Measurements from ENCODE around the gene PGGHG.

PGGHG gene

DNA sequence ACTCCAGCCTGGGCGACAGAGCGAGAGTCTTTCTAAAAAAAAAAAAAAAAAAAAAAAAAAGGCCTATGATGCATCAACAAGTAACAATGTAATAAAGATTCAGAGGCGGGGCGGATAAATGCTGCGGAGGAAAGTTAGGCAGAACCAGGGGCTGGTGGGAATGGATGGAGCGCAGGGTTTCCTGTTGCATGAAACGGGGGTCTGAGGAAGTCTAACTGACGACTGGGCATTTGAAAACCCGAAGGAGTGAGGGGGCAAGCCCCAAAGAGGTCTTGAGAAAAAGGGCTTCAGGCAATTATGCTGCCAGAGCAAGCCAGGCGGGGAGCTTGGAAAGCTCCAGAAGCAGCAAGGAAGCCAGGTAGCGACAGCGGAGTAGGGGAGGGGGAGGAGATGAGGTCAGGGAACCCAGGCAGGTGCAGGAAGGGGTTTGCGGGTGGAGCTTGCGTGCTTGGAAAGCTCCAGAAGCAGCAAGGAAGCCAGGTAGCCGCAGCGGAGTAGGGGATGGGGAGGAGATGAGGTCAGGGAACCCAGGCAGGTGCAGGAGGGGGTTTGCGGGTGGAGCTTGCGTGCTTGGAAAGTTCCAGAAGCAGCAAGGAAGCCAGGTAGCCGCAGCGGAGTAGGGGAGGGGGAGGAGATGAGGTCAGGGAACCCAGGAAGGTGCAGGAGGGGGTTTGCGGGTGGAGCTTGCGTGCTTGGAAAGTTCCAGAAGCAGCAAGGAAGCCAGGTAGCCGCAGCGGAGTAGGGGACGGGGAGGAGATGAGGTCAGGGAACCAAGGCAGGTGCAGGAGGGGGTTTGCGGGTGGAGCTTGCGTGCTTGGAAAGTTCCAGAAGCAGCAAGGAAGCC lies 1.7 kb upstream of the PGGHG start:
- DNase-seq, result peak; percentile 45 to 50

DNA sequence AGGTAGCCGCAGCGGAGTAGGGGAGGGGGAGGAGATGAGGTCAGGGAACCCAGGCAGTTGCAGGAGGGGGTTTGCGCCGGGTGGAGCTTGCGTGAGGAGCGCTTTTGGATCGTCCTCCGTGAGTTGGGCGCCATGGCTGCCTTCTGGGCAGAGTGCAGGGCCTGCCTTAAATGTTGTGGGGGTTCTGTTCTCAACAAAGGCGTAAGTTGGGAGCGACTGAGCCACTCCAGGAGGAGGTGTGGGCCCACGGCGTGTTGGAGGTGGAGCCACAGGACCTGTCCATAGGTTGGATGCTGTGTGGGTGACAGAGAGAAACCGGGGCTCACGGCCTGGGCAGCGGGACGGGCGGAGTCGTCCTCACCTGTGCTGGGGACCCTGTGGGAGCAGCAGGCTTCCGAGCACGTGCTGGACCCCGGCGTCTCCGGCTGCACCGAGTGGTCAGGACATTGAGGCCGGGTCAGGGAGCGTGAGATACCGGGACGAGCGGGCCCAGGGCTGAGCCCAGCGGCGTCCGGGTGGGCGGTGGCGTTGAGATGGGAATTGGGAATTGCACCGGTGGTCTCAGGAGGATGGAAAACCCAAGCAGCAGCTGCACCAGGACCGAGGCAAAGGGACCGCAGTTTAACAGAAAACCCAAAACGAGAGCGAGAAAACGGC lies 977 bp upstream of the PGGHG start:
- peak; percentile 51 to 55 for DNase-seq

DNA sequence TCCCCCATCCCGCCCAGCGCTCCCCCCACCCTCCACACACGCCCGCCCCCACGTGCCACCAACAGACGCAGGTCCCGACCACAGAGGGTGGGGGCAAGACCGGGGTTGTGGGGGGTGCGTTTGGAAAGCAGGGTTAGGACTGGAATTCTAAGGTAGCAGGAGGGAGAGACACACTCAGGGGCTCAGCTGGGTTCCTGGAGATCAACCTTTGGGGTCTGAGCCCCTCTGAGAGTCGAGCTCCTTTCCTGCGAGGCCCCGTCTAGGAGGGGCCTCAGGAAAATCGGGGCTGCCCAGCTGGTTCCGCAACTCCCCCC lies 429 bp downstream of the PGGHG start:
- no peak for DNase-seq

DNA sequence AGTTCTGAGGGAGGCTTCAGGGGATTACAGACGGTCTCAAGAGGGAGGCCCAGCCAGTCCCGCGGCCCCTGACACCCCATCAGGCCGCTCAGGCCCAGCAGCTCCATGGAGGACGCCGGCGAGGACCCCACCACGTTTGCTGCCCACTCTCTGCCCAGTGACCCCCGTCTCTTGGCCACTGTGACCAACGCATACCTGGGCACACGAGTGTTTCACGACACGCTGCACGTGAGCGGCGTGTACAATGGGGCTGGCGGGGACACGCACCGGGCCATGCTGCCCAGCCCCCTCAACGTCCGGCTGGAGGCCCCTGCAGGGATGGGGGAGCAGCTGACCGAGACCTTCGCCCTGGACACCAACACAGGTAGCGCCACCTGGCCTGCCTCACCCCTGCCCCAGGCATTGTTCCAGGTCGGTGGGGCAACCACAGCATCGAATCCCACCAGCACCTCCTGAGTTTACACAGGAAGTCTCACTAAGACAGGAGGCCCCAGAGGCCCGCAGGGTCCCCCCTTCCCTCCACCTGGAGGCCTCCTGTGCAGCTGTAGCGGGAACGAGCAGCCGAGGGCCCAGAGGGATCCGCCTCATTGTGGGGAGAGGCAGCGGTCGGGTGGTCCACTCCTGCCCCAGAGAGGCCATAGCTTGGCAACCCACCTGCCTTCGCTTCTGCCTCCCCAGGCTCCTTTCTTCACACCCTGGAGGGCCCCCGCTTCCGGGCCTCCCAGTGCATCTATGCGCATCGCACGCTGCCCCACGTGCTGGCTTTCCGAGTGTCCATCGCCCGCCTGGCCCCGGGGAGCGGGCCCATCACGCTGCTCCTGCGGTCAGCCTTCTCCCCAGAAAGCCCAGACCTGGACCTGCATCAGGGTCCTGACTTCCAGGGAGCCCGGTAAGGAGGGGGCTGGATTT lies 1.0 kb downstream of the PGGHG start:
- no peak for DNase-seq

DNA sequence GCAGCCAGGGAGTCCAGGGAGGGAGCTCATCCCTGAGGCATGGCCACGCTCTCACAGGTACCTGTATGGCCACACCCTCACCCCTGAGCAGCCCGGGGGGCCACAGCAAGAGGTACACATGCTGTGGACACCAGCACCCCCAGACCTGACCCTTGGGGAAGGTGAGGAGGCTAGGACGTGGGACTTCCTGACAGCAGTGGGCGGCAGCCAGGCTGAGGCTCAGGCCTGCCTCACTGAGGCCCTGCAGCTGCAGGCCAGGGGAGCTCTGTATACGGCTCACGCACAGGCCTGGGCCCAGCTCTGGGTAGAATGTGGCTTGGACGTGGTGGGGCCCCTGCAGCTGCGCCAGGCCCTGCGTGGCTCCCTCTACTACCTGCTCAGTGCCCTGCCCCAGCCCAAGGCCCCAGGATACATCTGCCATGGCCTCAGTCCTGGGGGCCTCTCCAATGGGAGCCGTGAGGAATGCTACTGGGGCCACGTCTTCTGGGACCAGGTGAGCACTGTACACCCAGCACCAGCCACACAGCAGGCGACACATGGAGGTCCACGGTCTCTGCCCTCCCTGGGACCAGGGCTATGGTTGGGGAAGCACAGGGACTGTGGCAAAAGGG lies 1.8 kb downstream of the PGGHG start:
- DNase-seq, result peak in 1 of 2 donors; percentile 2

DNA sequence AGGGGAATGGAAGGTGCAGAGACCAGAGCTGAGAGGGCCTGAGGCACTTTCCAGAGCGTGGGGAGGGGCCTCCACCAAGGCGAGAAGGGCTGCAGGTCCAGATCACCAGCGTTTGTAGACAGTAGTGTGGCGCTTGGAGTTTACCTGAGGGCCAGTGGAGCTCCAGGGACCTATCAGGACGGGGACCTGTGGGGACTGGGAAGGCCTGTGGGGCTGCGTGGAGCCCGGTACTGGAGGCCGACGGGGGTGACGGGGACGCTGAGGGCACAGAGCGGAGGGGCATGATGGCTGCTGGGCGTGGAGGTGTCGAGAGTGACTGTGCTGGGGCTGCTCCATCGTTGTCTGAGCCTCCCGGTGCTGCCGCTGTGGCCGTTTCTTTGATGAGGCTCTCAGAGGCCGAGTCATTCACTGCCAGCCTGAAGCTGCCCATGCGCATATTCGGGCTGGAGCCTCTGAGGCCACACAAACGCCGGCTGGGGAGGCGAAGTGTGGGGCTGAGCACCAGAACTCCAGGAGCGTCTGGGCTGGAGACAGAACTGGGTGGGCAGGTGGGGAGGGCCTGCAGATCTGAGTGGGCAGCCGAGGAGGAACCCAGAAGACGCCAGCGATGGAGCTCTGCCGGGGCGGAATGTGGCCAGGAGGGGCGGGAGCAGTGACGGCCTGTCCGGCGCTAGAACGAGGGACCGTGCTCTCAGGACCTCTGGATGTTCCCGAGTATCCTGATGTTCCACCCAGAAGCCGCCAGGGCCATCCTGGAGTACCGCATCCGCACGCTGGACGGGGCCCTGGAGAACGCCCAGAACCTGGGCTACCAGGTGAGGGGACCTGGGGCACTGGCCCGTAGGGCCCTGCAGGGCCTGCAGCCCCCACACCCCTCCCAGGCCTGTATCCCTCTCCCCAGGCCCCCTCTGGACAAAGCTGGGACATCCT lies 2.6 kb downstream of the PGGHG start:
- DNase-seq, result no peak

DNA sequence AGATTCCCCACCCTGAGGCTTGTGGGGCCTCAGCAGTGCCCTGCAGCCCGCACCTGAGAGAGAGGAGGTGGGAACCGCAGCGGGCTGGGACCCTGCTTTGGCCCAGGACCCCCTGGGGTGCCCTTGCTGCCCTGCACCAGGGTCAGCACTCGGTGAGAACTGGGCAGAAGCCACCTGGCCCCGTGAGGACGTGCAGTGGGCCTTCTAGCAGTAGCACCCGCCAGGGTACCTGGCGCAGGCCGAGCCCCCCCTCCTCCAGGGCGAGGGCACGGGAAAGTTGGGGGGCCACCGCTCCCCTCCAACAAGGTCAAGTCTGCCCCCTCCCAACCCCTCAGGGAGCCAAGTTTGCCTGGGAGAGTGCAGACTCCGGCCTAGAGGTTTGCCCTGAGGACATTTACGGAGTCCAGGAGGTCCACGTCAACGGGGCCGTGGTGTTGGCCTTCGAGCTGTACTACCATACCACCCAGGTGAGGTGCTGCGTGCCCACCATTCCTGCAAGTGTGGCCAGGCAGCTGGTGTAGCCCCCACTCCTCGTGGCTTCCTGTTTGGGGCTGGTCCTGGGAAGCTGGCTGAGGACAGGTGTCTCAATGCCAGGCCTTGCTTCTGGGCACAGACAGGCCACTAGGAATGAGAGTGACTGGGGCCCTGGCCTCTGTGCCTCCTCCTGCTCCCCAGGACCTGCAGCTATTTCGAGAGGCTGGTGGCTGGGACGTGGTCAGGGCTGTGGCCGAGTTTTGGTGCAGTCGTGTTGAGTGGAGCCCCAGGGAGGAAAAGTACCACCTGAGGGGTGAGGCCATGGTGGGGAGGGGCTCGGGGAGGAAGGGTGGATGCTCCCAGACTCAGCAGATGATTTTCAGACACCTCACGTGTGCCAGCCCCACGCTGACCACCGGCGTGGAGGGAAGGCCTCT lies 3.5 kb downstream of the PGGHG start:
- no peak for DNase-seq

DNA sequence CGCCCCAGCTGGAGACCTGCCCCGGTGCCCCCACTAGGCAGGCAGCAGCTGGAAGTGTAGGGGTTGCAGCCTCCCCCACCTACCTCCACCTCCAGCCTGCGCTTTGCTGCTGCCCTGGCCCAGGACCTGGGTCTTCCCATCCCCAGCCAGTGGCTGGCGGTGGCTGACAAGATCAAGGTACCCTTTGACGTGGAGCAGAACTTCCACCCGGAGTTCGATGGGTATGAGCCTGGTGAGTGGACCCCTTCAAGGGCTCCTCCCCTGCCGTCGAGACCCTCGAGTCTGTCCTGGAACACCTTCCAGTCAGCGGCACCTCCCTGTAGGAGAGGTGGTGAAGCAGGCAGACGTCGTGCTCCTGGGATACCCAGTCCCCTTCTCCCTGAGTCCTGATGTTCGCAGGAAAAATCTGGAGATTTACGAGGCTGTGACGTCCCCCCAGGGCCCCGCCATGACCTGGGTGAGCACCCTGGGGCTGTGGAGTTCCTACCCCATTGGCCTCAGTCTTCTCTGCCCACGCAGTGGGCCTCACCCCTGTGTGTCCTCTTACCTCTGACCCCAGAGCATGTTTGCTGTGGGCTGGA lies 4.4 kb downstream of the PGGHG start:
- no peak for DNase-seq

DNA sequence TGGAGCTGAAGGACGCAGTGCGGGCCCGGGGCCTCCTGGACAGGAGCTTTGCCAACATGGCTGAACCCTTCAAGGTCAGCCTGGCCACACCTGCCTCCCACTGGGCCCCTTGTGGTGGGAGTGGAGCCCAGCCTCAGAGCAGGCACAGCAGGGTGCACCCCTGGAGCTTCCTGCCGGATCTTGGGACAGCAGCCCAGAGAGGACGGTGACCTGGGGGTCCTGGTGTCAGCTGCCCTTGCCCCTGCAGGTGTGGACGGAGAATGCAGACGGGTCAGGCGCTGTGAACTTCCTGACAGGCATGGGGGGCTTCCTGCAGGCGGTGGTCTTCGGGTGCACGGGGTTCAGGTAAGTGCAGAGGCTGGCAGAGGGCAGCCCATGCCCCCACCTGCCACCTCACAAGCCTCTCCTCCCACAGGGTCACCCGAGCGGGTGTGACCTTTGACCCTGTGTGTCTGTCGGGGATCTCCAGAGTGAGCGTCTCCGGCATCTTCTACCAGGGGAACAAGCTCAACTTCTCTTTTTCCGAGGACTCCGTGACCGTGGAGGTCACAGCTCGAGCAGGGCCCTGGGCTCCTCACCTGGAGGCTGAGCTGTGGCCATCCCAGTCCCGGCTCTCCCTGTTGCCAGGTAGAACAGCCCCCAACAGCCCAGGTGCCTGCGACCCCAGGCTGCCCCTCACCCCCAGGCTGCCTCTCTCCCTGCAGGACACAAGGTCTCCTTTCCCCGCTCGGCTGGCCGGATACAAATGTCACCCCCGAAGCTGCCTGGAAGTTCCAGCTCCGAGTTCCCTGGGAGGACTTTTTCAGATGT lies 5.1 kb downstream of the PGGHG start:
- DNase-seq, result no peak

DNA sequence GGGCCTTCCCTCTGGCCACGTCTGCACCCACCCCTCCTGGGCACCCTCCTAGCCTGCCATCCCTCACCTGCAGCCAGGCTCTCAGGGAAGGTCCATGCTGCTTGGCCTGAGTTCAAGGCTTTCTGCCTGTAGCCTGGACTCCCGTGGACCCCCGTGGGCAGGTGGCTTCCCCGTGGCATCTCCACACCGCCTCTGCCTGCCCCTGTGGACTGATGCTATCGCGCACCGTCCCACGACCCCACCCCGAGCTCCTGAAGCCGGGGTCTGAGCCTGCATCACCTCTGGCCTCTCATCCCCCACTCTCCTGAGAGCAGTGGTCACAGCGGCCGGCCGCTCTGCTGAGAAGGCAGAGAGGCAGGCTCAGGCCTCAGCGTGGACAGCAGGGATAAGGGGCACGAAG lies 5.9 kb downstream of the PGGHG start:
- DNase-seq, result no peak

DNA sequence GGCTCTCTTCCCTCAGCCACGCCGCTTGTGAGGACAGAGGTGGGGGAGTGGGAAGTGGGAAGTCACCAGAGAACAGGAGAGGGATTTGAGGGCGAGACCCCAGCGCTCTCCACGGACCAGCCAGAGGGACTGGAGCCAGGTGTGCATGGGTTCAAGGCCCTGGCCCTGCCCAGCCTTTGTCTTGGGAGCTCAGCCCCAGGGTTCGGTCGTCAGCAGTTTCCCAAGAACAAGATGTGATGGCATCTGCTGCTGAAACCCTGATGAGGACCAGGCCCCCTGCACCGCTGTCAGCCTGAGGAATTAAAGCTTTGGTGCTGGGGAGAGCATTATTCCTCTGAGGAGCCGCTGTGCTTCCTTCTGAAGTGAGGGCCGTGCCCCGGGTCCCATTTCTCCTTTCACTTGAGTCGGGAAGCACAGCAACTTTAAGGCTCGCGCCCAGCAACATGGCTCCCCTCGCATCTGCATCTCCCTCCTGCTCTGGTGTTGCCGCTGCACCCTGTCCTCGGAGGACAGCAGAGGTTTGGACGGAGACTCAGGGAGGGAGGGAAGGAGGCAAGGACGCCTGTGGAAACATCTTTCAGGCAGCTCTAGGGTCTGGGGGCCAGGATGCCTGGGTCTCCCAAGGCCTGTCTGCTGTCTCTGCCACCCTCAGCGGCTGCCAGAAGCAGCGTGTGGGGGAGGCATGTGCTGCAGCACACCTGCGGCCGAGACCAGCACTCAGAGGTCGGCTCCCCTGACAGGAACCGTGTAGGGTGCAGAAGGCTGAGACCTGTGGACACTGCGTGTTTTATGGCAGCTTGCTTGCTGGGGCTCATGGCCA lies 6.6 kb downstream of the PGGHG start:
- DNase-seq, result no peak

DNA sequence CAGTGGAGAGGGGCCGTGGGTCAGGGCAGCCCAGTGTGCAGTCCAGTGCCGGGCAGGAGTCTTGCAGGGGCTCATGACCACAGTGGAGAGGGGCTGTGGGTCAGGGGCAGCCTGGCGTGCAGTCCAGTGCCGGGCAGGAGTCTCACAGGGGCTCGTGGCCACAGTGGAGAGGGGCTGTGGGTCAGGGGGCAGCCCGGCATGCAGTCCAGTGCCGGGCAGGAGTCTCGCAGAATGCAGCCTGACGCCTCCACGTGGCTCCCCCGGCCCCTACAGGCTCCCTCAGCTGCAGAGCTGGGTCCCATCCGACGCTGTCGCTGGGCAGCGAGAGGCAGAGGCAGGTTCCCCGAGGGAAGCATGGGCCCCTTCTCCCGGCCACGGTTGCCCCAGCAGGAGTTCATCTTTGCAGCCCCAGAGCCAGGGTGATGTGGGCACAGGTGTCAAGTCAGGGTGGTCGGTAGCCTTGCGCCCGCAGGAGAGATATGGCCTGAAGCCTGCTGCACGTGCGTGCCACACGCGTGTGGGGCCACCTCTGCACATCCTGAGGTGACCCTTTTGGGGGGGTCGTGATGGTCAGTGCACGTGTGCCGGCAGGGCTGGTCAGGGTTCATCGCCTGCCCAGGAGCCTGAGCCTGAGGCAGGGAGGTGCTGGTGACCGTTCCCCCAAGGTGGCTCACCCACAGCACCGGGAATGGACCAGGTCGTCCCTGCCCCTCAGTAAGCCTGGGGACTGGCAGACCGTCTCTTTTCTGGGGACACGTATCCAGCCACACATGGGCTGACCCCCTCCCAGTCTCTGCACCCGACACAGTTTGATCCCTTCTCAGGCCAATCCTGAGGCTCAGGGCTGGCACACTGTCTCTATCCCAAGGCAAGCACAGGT lies 7.5 kb downstream of the PGGHG start:
- DNase-seq, result no peak

DNA sequence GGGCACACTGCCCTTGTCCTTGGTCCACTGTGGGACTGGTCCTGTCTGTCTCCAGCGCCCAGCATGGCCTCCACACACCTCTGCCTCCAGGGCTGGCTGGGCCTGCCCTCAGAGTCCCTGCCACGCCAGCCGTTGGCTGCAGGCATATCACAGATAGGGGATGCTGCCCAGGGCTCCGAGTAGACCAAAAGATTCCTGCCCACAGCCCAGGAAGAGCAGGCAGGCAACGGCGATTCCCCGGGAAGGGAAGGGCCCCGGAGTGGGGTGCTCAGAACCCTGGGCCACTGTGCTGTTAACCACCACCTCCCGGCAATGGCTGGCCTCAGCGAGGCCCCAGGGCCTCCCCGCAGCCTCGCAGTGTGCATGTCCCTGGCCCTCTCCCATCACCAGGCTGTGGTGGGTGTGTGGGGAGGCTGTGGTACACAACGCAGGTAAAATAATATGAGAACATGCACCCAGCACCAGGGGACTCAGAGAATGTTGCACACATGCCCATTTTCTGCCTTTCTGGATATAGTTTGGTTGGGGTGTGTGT lies 8.2 kb downstream of the PGGHG start:
- peak in 1 of 2 donors; percentile 14 for DNase-seq

DNA sequence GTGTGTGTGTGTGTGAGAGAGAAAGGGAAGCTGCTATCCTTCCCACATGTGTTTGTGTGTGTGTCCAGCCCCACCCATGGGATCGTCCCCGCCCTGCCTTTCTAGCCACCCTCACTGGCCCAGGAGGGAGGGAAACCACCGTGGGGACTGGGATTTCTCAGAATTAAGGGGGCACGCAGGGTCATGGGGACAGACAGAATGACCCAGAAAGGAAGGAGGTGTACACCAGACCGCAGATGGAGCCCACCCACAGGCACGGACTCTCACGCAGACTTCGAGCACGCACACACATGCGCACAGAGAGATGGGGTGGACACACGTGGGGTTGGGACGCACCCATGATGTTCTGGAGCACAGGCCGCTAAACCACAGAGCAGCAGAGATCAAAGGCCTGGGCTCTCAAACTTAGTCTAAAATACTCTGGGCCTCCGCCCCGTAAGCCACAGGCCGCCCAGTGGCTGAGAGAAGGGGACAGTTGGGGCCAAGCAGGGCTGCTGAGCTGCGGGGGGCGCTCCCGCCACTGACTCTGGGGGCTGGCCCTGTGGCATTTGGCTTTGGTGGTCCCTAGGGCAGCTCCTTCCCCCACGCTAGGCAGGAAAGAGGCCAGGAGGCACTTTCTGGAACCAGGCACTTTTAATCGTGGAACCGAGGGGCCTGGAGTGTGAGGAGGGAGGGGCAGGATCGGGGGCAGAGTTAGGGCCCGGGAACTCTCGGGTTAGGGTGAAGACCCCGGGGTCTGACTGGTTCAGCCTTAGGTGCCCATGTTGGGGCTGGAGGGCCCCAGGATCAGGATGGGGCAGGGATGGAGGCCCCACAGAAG lies 8.9 kb downstream of the PGGHG start:
- DNase-seq, result peak in 1 of 2 donors; percentile 40

DNA sequence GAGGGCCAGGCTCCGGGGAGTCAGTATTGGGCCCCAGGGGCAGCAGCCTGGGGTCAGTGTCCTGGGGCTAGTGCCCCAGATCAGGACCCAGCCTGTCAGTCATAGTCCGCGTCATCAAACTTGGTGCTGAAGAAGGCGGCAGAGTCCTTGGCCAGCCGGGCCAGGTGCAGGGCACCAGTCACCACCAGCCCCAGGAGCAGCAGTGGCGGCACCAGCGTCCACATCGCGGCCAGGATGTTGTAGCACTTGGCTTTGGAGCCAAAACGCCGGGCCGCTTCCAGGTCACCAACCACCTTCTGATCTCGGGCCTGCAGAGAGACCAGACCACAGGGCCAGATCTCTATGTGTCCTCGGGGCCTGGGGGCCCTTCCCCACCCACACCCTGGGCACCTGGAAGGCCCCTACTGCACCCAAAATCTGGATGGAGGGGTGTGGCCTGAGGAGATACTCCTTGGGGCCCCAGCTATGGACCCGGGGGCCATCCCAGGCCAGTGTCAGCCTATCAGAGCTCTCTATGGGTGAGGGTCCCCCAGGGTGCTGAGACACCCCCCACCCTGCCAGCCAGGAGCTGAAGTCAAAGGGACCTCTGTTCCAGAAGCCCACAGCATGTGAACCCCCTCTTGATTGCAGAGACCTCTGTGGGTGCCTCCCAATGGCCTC lies 9.6 kb downstream of the PGGHG start:
- no peak for DNase-seq
